Measurements from ENCODE around the gene CADM4. TPM values are rescaled to one million over a fixed set of nuclear protein-coding genes. Genes with fewer than 3 reads are reported as not detected.

CADM4 gene
- total and polyA plus RNA-seq, 2 of the 8 experiments (the other 6 are each of a cell fraction or from before 2014, with no cell fraction given), result 13.5 to 25.0 TPM

DNA sequence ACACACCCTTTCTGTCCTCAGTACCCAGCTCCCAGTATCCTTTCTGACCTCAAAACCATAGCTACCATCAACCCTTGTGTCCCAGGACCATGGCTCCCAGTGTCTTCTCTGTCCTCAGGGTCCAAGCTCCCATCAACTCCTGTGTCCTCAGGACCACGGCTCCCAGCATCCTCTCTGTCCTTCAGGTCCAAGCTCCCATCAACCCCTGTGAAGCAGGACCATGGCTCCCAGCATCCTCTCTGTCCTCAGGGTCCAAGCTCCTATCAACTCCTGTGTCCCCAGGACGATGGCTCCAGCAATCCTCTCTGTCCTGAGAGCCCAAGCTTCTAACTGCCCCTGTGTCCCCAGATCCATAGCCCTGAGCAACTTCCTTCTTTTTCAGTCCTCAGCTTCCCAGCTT is 1.7 kb upstream of the CADM4 start:
- ChIA-PET CTCF (ENCODE audit: partially characterized antibody) (interaction anchor here (0.8 to 2.0 kb wide), 9 partner anchors 11 to 121 kb away, joined by 3 to 17 read pairs (median 4); partner anchors contain the start of gene PLAUR), POLR2A (ENCODE audit: partially characterized antibody) (interaction anchor here (0.9 to 1.5 kb wide), 5 partner anchors 10 to 37 kb away, joined by 3 to 4 read pairs (median 3); no protein-coding TSS in a partner anchor)
- H3K79me1 ChIP-seq (ENCODE audit: low read depth, low read length), result peaks cover 2% of the 10 kb centered on the region; the same call in 1 of the 2 replicates
- no peak overlapping the region for H3K56ac ChIP-seq (replicated peaks; ENCODE audit: insufficient read length, low read depth, low read length)
- H2AFZ ChIP-seq (ENCODE audit: low read length), result 0 out of 2 replicates have a peak overlapping the region, but pooled peaks have one; percentile 6
- no peak overlapping the region for H3K23ac ChIP-seq (ENCODE audit: insufficient read length)
- peaks cover 11% of the 10 kb centered on the region for H3K23me2 ChIP-seq (ENCODE audit: low read depth, low read length)
- H3K9me3 ChIP-seq (ENCODE audit: insufficient read depth in 2 of 2, low read depth in 1 of 2, low read length in 1 of 2), result no peaks in the 10 kb centered on the region
- no peak overlapping the region for H2BK12ac ChIP-seq (ENCODE audit: low read depth, low read length)
- no peak overlapping the region for H2BK120ac ChIP-seq (replicated peaks; ENCODE audit: low read depth, low read length)
- no peak overlapping the region; a peak in 1 of 4 replicates for H3K4me2 ChIP-seq (ENCODE audit: insufficient read depth in 1 of 2, low read depth in 2 of 2, low read length in 2 of 2)
- no peaks in the 10 kb centered on the region for H3K36me3 ChIP-seq (ENCODE audit: control insufficient read depth in 2 of 4, insufficient read depth in 4 of 4, low read length in 3 of 4)
- peaks cover 3 to 14% (median 10%) of the 10 kb centered on the region in 4 experiments; a peak in 6 of 7 replicates for H3K4me1 ChIP-seq (replicated peaks in 1 of 4; ENCODE audit: control insufficient read depth in 3 of 4, insufficient read depth in 4 of 4, low read length in 3 of 4)
- TF ChIP-seq ATF2 (IDR thresholded peaks at IDR 0.05; ENCODE audit: low read length) (no peak), CBX5 (IDR thresholded peaks at IDR 0.05; ENCODE audit: low read depth, low read length) (no peak), HDAC6 (IDR thresholded peaks at IDR 0.05; ENCODE audit: low read depth, low read length) (no peak), BRCA1 (IDR thresholded peaks at IDR 0.05; ENCODE audit: low read depth, low read length) (no peak), BCL11A (IDR thresholded peaks at IDR 0.05; ENCODE audit: low read depth in 2 of 2, low read length in 2 of 2) (no peak), CBX8 (IDR thresholded peaks at IDR 0.05; ENCODE audit: borderline replicate concordance, low read depth, low read length) (no peak), NANOG (IDR thresholded peaks at IDR 0.05; ENCODE audit: insufficient read depth, low read depth, low read length, poor library complexity, severe bottlenecking) (no peak), KDM4A (IDR thresholded peaks at IDR 0.05; ENCODE audit: low read depth, low read length, severe bottlenecking) (no peak), SUZ12 (IDR thresholded peaks at IDR 0.05; ENCODE audit: low read length) (no peak), SIRT6 (IDR thresholded peaks at IDR 0.05; ENCODE audit: low read length) (no peak)
- TF ChIP-seq, protein P1, sequence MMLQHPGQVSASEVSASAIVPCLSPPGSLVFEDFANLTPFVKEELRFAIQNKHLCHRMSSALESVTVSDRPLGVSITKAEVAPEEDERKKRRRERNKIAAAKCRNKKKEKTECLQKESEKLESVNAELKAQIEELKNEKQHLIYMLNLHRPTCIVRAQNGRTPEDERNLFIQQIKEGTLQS (IDR thresholded peaks at IDR 0.05; ENCODE audit: insufficient read depth, low read depth, low read length), result no peak
- 69% methylated on average over 2 of the region's 2 CpGs; no CpG with 5 or more reads in 1 of the 2 experiments for WGBS, 2 experiments (ENCODE audit: extremely low coverage in 1 of 2, insufficient coverage in 1 of 2, insufficient read length in 1 of 2, insufficient replicate concordance in 2 of 2, low coverage in 1 of 2, low lambda C conversion rate in 2 of 2, missing lambda C conversion rate in 1 of 2)
- H4K20me1 ChIP-seq (replicated peaks in 1 of 2; ENCODE audit: control insufficient read depth in 1 of 2, insufficient read depth in 2 of 2, low read length in 2 of 2), result no peaks in the 10 kb centered on the region
- H4K91ac ChIP-seq (replicated peaks; ENCODE audit: insufficient read length, low read length), result no peak overlapping the region
- H4K8ac ChIP-seq (ENCODE audit: extremely low read depth, insufficient read depth, low read length), result no peak overlapping the region
- H3K9ac ChIP-seq (replicated peaks in 1 of 4; ENCODE audit: extremely low read depth in 1 of 4, low read depth in 3 of 4, low read length in 3 of 4), result no peak overlapping the region
- no peak overlapping the region for H4K5ac ChIP-seq (ENCODE audit: insufficient read length, low read depth, low read length)
- H3K4ac ChIP-seq (replicated peaks; ENCODE audit: insufficient read length, low read depth, low read length), result no peak overlapping the region
- H3K79me2 ChIP-seq (ENCODE audit: control insufficient read depth in 1 of 2, insufficient read depth in 2 of 2, low read length in 2 of 2), result no peaks in the 10 kb centered on the region
- no peak overlapping the region for H2BK15ac ChIP-seq (ENCODE audit: low read length)
- FAIRE-seq (no peak), DNase-seq (ENCODE audit: low read depth in 1 of 2, low spot score in 2 of 2) (no peak)
- H3K27me3 ChIP-seq (replicated peaks in 1 of 4; ENCODE audit: control insufficient read depth in 3 of 4, extremely low read depth in 1 of 4, insufficient read depth in 3 of 4, low read length in 3 of 4), result peaks cover 11 to 48% (median 29%) of the 10 kb centered on the region in 4 experiments
- H3K4me3 ChIP-seq (ENCODE audit: extremely low read depth in 1 of 4, insufficient read depth in 2 of 4, low read depth in 3 of 4, low read length in 4 of 4), result no peak overlapping the region
- H2AK5ac ChIP-seq (ENCODE audit: low read depth, low read length), result no peak overlapping the region; the same call in 1 of the 2 replicates
- H3K27ac ChIP-seq (ENCODE audit: low read depth, low read length), result no peak overlapping the region
- H3K14ac ChIP-seq (ENCODE audit: insufficient read length), result no peak overlapping the region
- no peak overlapping the region for H2BK5ac ChIP-seq (ENCODE audit: low read depth, low read length)
- H2BK20ac ChIP-seq (ENCODE audit: low read length), result no peak overlapping the region
- H3K18ac ChIP-seq (ENCODE audit: extremely low read depth, low read length), result no peak overlapping the region
